H1 (cell line): ENCODE results near the gene IRF2BP1. TPM values are rescaled to one million over a fixed set of nuclear protein-coding genes. Genes with fewer than 3 reads are reported as not detected.

Experiments used
- CBX5 ChIP-seq: fragments of 300-800, 300-1000 bp; sonication (generic); IDR thresholded peaks from 2 replicates; pipeline ENCODE4 v1.7.1; 2016; ENCODE audit warnings: antibody characterized with exemption, low read length, low read depth
- CHD7 ChIP-seq: fragments of 300-600 bp; sonication (generic); IDR thresholded peaks from 2 replicates; pipeline ENCODE4 v1.7.1; 2012; ENCODE audit warnings: low read length, moderate library complexity, mild to moderate bottlenecking, inconsistent platforms; ENCODE audit not compliant: insufficient replicate concordance
- GABPA ChIP-seq: IDR thresholded peaks from 2 replicates; pipeline ENCODE4 v1.6.1; 2011; ENCODE audit warnings: mild to moderate bottlenecking, low read length, moderate library complexity, borderline replicate concordance; ENCODE audit not compliant: insufficient read depth
- JUN ChIP-seq: IDR thresholded peaks from 2 replicates; pipeline ENCODE4 v1.6.1; 2011; ENCODE audit warnings: low read depth, mild to moderate bottlenecking, improper control_type of control experiment, low read length
- KDM1A ChIP-seq: fragments of 200-600, 300-600 bp; sonication (generic); IDR thresholded peaks from 2 replicates; pipeline ENCODE4 v1.7.1; 2016; ENCODE audit warnings: mild to moderate bottlenecking, low read length, borderline replicate concordance
- NANOG ChIP-seq: IDR thresholded peaks from 2 replicates; pipeline ENCODE4 v1.6.1; 2011; ENCODE audit warnings: low read length, low read depth, mild to moderate bottlenecking, inconsistent platforms; ENCODE audit not compliant: insufficient read depth, poor library complexity, severe bottlenecking
- NRF1 ChIP-seq: IDR thresholded peaks from 2 replicates; pipeline ENCODE4 v1.6.1; 2011; ENCODE audit warnings: mild to moderate bottlenecking, low read depth, low read length, improper control_type of control experiment
- PHF8 ChIP-seq: fragments of 200-600 bp; sonication (generic); conservative IDR thresholded peaks from 2 replicates; pipeline ENCODE4 v1.7.1; 2012; ENCODE audit warnings: low read depth, mild to moderate bottlenecking, inconsistent platforms, low read length, moderate library complexity
- RAD21 ChIP-seq, 2 experiments: IDR thresholded peaks in 1 of 2; conservative IDR thresholded peaks in 1 of 2; 2 replicates each; pipeline ENCODE4 v1.6.1; 2011; ENCODE audit warnings: low read depth in 2 of 2, low read length in 2 of 2, improper control_type of control experiment in 1 of 2, inconsistent platforms in 1 of 2, mild to moderate bottlenecking in 1 of 2, moderate library complexity in 1 of 2
- RBBP5 ChIP-seq: IDR thresholded peaks from 2 replicates; pipeline ENCODE4 v1.7.1; 2012; ENCODE audit warnings: low read depth, mild to moderate bottlenecking, inconsistent platforms, low read length, moderate library complexity, borderline replicate concordance
- SIRT6 ChIP-seq: IDR thresholded peaks from one replicate; pipeline ENCODE4 v1.7.1; 2012; ENCODE audit warnings: low read length, inconsistent platforms
- TCF12 ChIP-seq: IDR thresholded peaks from 2 replicates; pipeline ENCODE4 v1.6.1; 2011; ENCODE audit warnings: low read depth, mild to moderate bottlenecking, low read length
- polyA plus RNA-seq, 7 experiments: library from polyadenylated mRNA; depleted of rRNA in 3 of 7; stranded (reverse) in 5 of 7; unstranded in 2 of 7; fragments of >200 nt in 5 of 7; fragments of 200-250 nt in 2 of 7; gene quantifications; 1 replicate in 5 of 7; 2 replicates in 1 of 7; 4 replicates in 1 of 7; pipeline versions ENCODE4 v1.2.1 to v1.2.3, GENCODE V29; 2011 to 2013; ENCODE audit warnings: missing spikeins in 2 of 7, mixed read lengths in 2 of 7
- total RNA-seq: library from RNA; stranded (reverse); fragmentation: NEBNext Ultra II Directional; extraction: Animal tissue kit (Norgen Biotek cat#: 25700); gene quantifications from 2 replicates; pipeline ENCODE4 v1.2.1, GENCODE V29; 2021

IRF2BP1 gene
- total and polyA plus RNA-seq, 2 of the 8 experiments (the other 6 are each of a cell fraction or from before 2014, with no cell fraction given): 12.1 to 24.4 TPM

- TF ChIP-seq CHD7: no peak
- TF ChIP-seq JUN: no peak
- TF ChIP-seq GABPA: no peak
- no peak for TF ChIP-seq NANOG
- no peak for TF ChIP-seq SIRT6
- no peak for TF ChIP-seq RAD21 (IDR thresholded peaks at IDR 0.05 in 1 of 2, conservative IDR thresholded peaks at IDR 0.05 in 1 of 2; ENCODE audit: low read depth in 2 of 2, low read length in 2 of 2)
- TF ChIP-seq RBBP5: no peak
- no peak for TF ChIP-seq CBX5
- no peak for TF ChIP-seq KDM1A
- no peak for TF ChIP-seq NRF1
- TF ChIP-seq PHF8: no peak
- no peak for TF ChIP-seq TCF12
Measured at GRCh38 chr19:45899253-45899652, 13.3 kb upstream of the IRF2BP1 start (continued).
